ENCODE measurements around the gene KCTD16.

KCTD16 gene

DNA sequence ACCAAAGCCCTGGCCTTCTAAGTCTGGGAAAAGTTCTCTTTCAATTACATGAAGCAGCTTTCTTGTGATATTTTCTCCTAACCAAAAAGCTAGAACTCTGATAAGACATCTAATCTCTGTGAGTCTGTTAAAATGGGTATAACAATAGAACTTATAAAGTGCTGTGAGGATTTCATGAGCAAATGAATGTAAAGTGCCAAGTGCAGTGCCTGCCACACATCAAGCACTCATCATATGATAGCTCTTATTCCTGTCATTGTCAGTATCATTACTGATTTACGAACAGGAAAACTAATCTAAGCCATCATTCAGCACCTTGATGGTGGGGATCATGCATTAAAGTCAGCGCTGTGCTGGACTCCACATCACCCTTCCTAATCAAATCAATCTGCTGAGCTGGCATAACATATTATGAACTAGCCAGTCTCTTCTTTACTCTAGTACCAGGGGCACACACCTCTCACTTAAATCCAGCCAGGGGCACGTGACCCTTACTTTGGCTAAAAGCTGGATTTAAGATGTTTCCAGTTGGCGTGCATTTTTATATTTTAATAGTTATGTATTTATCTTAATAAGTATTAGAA, 37.5 kb upstream of the KCTD16 start:
- ATAC-seq, result no peak
- TF ChIP-seq ZNF70 (CRISPR knock-in tag; IDR thresholded peaks at IDR 0.05) (no peak), TSHZ2 (CRISPR knock-in tag; IDR thresholded peaks at IDR 0.05) (no peak), ZFP3 (CRISPR knock-in tag; IDR thresholded peaks at IDR 0.05) (no peak), PATZ1 (CRISPR knock-in tag; IDR thresholded peaks at IDR 0.05; ENCODE audit: borderline replicate concordance) (no peak)

- no peak for TF ChIP-seq CSDC2 (CRISPR knock-in tag; IDR thresholded peaks at IDR 0.05)
- no peak for TF ChIP-seq ARNTL (CRISPR knock-in tag; IDR thresholded peaks at IDR 0.05; ENCODE audit: borderline replicate concordance, low read depth)
- no peak for TF ChIP-seq GLIS3 (CRISPR knock-in tag; IDR thresholded peaks at IDR 0.05)
- TF ChIP-seq ZNF8 (CRISPR knock-in tag; IDR thresholded peaks at IDR 0.05), result no peak
- TF ChIP-seq ZFP30 (CRISPR knock-in tag; IDR thresholded peaks at IDR 0.05), result no peak
- TF ChIP-seq PPARA (CRISPR knock-in tag; IDR thresholded peaks at IDR 0.05; ENCODE audit: borderline replicate concordance), result no peak
- no peak for TF ChIP-seq RARB (CRISPR knock-in tag; IDR thresholded peaks at IDR 0.05)
- TF ChIP-seq PATZ1 (CRISPR knock-in tag; IDR thresholded peaks at IDR 0.05; ENCODE audit: borderline replicate concordance), result no peak
- no peak for TF ChIP-seq ESRRG (CRISPR knock-in tag; IDR thresholded peaks at IDR 0.05)
- TF ChIP-seq ZNF565 (CRISPR knock-in tag; conservative IDR thresholded peaks at IDR 0.05; ENCODE audit: low read depth), result no peak
- TF ChIP-seq BACH2 (CRISPR knock-in tag; IDR thresholded peaks at IDR 0.05; ENCODE audit: borderline replicate concordance), result no peak
- no peak for TF ChIP-seq POU6F1 (CRISPR knock-in tag; IDR thresholded peaks at IDR 0.05; ENCODE audit: borderline replicate concordance, low read depth)
- TF ChIP-seq SNAI2 (CRISPR knock-in tag; IDR thresholded peaks at IDR 0.05), result no peak
- no peak for TF ChIP-seq TOX (CRISPR knock-in tag; IDR thresholded peaks at IDR 0.05; ENCODE audit: borderline replicate concordance)
- TF ChIP-seq ISL1 (CRISPR knock-in tag; IDR thresholded peaks at IDR 0.05), result no peak
- no peak for TF ChIP-seq ZNF70 (CRISPR knock-in tag; IDR thresholded peaks at IDR 0.05)
- TF ChIP-seq, protein P1, sequence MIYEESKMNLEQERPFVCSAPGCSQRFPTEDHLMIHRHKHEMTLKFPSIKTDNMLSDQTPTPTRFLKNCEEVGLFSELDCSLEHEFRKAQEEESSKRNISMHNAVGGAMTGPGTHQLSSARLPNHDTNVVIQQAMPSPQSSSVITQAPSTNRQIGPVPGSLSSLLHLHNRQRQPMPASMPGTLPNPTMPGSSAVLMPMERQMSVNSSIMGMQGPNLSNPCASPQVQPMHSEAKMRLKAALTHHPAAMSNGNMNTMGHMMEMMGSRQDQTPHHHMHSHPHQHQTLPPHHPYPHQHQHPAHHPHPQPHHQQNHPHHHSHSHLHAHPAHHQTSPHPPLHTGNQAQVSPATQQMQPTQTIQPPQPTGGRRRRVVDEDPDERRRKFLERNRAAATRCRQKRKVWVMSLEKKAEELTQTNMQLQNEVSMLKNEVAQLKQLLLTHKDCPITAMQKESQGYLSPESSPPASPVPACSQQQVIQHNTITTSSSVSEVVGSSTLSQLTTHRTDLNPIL (CRISPR knock-in tag; IDR thresholded peaks at IDR 0.05; ENCODE audit: low read depth), result no peak
- TF ChIP-seq ZFP3 (CRISPR knock-in tag; IDR thresholded peaks at IDR 0.05), result no peak
- TF ChIP-seq, protein P2, sequence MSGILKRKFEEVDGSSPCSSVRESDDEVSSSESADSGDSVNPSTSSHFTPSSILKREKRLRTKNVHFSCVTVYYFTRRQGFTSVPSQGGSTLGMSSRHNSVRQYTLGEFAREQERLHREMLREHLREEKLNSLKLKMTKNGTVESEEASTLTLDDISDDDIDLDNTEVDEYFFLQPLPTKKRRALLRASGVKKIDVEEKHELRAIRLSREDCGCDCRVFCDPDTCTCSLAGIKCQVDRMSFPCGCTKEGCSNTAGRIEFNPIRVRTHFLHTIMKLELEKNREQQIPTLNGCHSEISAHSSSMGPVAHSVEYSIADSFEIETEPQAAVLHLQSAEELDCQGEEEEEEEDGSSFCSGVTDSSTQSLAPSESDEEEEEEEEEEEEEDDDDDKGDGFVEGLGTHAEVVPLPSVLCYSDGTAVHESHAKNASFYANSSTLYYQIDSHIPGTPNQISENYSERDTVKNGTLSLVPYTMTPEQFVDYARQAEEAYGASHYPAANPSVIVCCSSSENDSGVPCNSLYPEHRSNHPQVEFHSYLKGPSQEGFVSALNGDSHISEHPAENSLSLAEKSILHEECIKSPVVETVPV (CRISPR knock-in tag; IDR thresholded peaks at IDR 0.05), result no peak
- TF ChIP-seq OSR1 (CRISPR knock-in tag; IDR thresholded peaks at IDR 0.05), result no peak
- no peak for ATAC-seq
Observed at GRCh38 chr5:144134194-144134826, 36.4 kb upstream of the KCTD16 start.
